Brain pericyte (primary cell): ENCODE results near the gene CBY2.

Source experiments
- DNase-seq: peaks from one replicate; pipeline ENCODE4 v3.0.0-alpha.2; 2012; ENCODE audit warnings: low read depth, low spot score

CBY2 gene

DNA sequence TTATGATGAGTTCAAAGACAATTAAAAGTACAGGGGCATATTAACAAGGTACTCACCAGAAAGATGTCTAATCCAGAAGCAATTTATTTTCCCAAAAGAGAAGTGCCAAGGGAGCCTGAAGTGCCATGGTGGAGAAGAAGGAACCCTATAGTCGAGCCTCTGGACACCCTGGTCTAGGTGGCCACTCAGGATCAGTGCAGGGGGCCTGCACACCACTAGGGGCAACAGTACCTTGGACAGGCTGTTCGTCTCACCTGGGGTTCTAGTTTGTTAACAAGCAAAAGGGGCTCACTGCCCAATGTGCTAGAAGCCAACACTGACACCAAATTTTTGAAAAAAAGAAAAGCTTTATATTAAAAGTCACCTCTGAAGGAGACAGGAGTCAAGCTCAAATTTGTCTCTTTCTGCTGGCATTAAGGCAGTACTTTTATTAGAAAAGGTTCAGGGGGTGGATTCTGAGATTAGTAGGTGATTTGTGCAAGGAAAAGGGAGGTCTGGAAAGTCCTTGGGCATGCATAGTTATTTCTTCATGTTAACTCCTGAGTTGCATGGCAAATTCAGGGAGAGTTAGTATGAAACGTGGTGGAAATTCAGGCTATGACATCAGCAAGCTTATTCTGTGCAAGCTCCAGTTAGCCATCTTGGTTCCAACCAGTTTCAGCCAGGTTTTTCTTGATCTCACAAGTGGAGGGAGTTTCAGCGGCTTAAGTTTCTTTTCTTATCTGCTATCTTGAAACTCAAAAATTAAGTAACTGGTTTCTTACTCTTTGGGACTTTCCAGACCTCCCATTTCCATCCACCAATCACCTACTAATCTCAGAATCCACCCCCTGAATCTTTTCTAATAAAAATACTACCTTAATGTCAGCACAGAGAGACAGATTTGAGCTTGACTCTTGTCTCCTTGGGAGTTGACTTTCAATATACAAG lies 884 bp upstream of the CBY2 start:
- DNase-seq, result no peak

DNA sequence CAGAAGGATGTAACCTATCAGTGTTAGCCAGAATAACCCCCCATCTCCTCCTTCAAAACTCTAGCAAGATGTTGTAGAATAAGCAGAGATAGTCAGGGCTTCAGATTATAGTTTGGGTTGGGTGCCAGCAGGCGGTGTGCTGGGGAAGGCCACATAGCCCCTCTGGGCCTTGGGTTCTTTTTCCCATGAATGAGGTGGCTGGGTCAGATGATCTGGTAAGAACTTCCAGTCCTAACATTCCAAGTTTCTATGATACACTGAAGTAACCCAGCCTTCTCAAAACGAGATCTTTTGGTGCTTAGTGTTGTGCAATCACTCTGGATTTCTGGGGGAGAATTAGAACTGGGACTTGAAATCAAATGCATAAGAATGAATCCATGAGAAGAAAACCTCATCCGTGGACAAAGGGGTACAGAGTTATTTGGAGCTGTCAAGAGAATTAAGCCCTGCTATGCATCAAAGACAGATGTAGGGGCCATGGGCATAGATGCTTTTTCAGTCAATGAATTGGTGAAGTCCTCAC lies 810 bp downstream of the CBY2 start:
- DNase-seq, result no peak

DNA sequence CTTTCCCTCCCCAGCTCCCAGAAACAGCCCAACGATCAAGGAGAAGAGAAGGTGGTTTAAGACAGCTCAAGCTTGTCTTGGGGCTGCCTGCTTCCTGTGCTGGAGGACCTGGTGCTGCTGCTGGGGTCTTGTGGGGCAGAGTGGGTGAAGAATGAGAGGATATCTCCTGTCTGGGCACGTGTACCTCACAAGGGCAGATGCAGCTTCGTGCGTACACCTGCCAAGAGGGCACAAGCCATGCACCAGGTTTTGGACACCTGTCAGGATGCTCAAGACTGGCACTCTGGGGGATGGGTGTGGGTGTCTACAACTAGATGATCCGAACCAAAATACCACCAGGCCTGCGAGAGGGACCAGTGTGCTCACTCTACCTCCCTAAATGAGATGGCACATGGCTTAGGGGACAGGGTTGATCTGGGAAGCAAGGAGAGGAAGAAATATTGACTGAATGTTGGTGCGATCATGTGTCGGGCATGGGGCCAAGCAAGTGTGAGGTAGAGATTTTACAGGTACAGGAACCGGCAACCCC lies 2.2 kb downstream of the CBY2 start:
- no peak for DNase-seq

DNA sequence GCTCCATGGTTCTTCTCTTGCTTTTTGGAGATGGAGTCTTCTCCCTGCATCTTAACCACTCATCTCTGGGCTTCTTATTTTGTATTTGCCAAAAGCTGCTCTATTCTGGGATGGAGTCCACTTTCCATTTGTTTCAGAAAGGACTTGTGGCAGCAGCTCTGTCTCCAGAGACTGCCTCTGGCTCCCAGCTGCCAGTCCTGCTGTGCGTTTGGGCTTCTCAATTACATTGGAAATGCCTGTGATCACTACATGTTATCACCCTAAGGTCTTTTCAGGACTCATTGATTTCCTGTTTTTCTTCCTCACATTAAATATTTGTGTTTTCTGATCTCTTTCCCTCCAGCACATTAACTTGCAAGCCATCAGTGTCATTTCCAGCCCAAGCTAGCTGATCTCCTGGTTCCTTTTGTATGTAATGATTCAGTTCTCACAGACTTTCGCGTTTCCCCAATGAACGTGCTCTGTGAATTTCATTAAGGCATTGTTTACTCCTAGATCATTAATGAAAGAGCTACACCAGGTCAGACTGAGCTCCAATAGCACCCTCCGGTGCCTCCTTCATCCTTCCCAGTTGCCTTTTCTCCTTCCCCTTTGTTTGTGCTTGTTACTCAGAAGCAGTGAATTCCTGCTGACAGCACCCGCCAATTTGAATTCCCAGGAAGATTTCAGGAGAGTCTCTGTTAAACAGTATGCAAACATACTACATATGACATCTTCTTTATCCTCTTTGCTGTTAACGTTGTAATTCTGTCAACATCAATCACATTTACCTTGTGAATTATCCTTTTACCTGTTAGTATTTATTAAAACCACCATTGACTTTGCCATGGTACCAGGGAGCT lies 3.0 kb downstream of the CBY2 start:
- DNase-seq, result no peak

DNA sequence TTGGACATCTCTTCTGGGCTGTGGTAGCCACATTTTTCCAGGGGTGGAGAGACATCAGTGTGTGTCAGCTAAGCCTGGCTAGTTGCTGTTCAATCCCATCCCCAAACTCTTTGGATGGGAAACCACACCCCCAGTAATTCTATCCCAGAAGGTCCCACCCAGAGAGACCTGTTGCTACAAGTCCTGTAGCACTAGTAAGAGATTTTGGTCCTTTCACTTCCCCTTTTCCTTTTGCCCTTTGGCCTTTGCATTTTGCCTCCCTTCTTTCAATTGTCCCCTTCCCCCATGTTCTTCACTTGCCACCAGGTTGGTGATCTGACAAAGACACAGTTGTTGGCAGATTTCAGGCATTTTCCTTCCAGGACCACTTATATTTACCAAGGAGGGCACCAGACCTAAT lies 3.8 kb downstream of the CBY2 start:
- no peak for DNase-seq

DNA sequence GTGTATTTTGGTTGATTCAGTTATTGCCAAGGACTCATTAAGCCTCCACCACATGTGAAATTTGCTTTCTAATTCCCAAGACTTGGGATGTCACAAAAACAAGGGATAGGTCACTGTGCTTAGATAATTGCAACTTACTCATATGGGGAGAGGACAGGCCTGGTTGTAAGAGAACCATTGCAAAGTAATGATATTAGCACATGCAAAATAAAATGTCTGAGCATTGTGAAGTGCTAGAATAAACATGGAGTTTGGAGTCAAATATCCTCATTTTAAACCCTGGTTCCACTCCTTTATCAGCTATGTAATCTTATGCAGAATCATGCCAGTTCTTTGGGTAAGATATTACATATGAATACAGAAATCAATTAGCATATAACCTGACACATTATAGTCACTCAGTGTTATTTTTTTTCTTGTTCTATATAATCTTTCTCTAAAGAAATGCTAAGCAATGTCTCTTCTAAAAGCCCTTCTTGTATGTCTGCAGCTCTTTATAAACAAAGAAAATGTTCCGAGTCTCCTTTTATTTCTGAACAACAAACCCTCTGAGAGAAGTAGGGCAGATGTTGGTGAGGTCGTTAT lies 5.5 kb downstream of the CBY2 start:
- no peak for DNase-seq

DNA sequence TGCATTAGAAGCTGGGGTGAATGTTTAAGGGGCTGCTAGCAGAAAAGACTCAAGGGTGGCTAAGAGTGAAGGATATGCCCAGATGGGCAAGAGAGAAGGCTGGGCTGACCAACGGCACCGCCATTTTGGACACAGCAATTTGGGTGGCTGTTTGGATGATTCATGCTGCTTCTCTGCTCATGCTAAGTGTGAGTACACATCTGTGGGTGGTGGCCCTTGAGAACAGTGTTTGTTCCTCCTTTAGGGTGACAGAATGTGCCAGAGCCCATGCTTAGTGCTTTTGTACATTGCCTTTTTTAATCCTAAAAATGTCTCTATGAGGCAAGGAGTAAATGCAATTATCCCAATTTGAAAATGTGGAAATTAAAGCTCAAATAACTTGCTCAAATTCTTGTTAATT lies 9.8 kb downstream of the CBY2 start:
- DNase-seq, result no peak

DNA sequence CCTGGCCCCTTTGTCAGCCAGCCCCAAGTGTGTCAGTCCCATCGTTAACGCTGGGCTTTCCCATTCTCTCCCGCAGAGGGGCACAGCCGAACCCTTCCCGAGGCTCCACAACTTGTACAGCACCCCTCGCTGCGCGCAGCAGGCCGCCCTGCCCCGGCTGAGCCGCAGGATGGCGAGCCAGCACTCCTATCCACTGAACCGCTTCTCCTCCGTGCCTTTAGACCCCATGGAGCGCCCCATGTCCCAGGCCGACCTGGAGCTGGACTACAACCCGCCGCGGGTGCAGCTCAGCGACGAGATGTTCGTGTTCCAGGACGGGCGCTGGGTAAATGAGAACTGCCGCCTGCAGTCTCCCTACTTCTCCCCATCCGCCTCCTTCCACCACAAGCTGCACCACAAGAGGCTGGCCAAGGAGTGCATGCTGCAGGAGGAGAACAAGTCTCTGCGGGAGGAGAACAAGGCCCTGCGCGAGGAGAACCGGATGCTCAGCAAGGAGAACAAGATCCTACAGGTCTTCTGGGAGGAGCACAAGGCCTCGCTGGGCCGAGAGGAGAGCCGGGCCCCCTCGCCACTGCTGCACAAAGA lies 11.1 kb downstream of the CBY2 start:
- no peak for DNase-seq

DNA sequence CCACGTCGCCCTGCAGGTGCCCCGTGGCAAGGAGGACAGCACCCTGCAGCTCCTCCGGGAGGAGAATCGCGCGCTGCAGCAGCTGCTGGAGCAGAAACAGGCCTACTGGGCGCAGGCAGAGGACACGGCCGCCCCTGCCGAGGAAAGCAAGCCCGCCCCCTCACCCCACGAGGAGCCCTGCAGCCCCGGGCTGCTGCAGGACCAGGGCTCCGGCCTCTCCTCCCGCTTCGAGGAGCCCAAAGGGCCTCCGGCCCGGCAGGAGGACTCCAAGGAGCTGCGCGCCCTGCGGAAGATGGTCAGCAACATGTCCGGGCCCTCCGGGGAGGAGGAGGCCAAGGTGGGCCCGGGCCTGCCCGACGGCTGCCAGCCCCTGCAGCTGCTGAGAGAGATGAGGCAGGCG lies 11.6 kb downstream of the CBY2 start:
- no peak for DNase-seq

DNA sequence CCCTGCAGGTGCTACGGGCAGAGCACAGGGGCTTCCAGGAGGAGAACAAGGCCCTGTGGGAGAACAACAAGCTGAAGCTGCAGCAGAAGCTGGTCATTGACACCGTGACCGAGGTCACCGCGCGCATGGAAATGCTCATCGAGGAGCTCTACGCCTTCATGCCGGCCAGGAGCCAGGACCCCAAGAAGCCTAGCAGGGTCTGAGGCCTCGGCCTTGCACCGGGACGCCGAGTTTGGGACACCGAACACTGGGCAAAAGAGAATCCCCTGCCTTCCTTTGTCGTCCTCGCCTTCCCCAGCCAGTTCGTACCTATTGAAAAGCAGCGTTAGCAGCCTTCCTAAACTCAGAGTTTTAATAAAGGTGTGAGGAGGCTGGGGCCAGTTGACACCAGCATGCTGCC lies 12.1 kb downstream of the CBY2 start:
- no peak for DNase-seq

DNA sequence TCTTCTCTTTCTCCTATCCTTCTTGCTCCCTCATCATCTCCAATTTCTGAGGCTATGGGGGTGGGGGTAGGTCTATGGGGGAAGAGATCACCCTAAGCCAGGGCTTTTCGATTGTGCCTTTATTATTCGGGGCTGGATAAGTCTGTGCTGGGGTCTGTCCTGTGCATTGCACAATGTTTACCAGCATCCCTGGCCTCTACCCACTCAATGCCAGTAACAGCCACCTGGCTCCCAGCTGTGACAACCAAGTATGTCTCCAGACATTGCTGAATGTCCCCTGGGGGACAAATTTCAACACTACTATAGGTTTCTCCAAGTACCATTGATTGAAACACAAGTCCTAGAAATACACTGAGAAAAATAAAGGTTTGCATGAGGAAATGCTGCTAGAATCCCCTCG lies 13.2 kb downstream of the CBY2 start:
- no peak for DNase-seq

DNA sequence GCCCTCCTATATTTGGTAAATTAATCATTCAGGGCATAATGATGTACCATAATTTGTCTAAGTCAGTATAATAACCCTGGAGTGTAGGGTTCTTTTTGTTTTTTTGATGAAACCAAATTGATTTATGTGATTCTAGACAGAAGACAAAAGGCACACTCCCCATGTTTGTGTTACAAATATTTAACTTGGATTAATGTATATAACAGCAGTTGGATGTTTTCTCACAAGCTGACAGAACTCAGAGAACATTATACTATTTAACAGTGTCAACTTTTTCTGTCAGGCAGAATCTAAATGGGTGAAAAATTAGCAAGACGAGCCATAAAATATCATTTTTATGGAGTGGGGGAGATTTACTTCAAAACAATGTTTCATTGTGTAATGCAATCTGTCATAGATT lies 15.2 kb downstream of the CBY2 start:
- DNase-seq, result no peak

DNA sequence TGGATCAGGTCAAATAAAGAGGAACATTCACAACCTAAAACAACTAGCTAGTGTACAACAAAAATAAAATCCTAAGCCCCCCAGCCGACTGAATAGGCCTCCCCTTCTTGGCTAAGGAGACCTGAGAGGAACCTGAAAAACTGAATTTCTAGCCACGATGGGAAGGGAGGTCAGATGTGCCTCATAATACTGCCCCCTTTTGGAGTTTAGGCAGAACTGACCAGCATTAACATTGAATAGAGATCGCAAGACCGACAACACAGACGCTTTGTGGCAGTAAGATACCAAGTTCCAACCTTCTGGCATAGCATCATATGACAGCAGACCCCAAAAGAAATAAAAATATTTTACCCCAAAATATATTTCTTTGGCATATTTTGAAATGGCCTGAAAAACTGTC lies 15.9 kb downstream of the CBY2 start:
- no peak for DNase-seq

DNA sequence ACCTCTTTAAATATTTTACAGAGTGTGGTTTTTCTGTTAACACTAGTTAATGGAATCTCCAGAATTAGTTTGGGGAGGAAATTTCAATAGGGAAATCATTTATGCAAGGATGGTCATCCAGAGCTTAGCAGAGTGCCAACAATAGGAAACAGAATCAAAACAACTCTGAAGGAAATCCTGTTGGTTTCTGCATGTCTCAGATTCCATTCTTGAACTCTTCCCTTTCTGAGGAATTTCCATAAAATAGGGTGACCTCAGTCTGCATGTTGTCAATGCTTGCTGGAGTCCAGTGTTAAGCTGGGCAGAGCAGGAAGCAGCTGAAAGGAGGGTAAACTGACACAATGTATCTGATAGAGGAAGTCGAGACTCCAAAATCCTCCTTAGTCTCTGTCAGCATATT lies 16.9 kb downstream of the CBY2 start:
- DNase-seq, result no peak

DNA sequence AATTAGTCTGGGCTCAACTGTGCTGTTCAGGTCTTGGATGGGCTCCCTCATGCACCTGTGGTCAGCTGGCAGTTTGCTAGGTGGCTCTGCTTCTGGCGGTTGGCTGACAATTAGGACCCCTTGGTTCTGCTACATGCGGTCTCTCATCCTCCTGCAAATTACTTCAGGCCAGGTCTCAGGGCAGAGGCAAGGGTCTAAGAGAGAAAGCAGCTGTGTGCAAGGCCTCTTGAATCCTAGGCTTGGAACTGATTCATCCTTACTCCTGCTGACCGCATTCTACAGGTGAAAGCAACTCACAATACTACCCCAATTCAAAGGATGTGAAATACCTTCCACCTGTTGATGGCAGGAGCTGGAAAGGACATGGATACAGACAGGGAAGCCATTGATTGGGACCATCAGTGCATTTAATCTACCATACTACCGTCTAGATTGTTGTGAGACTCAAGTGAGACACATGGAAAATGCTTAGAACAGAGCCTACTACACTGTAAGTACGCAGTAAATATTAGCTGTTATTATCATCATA lies 19.1 kb downstream of the CBY2 start:
- DNase-seq, result no peak

DNA sequence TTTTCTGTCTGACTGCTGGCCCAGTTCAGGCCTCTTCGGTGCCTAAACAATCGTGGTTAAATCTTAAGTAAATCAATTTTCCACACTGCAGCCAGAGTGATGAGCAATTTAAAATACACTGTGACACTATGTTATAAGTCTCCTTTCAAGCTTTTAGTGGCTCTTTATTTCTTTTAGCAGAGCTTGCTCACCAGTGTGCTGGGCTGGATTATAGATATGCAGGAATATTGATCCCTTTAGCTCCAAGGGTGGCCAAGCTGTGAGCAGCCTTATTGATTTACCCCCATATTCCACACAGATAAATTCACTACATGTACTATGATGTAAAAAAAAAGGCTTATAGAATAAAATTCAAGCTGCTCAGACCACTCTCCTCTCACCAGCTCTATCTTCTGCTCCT lies 21.7 kb downstream of the CBY2 start:
- no peak for DNase-seq

DNA sequence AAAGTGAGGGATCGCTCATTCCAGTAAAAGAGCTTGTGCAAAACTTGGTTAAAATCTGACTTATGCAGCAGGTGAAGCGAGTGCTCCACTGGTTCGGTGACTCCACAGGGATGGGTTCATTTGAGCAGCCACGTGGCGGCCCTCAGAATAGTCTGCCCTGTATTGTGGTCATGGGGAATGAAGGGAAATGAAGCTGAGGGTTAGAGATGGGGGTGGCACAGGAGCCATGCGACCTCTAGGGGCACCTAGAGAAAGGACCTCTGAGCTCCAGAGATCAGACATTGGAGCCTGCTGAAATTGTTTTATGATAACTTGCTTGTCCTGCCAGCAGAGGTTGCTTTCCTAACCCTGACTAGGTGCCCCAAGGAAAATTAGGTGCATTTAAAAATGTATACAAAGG lies 26.6 kb downstream of the CBY2 start:
- no peak for DNase-seq

DNA sequence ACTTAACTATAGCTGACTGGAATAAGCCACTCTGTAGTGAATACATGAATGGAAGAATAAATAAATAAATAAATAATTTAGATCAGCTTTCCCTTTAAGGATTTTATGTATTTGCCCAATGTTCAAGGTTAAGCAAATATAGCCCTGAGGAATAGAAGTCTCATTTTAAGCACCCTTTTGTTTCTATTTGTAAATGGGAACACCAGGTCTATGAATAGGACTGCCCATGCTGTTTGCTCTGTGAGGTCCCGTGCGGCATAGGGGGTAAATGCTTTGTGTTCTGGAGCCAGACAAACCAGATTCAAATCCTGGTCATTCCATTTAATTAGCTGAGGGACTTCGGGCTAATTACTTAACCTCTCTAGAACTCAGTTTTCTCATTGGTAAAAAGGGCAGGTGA lies 29.3 kb downstream of the CBY2 start:
- no peak for DNase-seq

DNA sequence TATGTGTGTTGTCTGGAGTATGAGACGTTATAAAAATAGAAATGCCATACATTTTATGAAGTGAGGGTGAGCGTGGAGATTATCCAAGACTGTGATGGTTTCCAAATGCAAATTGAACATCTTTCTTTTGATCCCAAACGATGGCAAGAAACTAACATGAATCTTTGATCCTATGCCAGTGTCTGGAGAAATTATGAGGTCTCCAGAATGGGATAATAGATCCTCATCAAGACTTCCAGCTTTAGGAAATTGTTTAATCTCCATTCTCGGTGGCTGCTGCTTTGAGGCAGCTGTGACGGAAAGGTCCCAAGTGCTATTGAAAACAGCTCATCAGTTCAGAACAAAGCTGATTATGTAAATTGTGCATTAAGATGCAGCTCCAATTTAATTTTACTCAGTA lies 30.8 kb downstream of the CBY2 start:
- no peak for DNase-seq

DNA sequence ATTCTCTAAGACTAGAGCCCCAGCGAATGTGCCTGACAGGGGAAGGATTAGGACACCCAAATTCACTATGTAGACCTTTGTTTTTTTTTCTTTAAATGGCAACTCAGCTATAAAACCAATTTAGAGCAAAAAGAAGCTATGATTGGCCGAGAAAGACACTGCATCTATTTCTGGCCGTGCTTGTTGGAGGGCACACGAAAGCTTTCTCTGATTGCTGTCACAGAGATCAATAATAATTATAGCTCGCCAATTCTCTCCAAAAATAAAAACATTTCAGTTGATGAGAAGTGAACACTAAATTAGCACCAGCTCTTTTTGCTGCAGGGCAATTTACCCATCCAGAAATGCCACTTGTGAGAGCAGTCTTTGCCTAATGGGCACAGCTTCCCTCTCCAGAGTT lies 31.2 kb downstream of the CBY2 start:
- DNase-seq, result no peak

DNA sequence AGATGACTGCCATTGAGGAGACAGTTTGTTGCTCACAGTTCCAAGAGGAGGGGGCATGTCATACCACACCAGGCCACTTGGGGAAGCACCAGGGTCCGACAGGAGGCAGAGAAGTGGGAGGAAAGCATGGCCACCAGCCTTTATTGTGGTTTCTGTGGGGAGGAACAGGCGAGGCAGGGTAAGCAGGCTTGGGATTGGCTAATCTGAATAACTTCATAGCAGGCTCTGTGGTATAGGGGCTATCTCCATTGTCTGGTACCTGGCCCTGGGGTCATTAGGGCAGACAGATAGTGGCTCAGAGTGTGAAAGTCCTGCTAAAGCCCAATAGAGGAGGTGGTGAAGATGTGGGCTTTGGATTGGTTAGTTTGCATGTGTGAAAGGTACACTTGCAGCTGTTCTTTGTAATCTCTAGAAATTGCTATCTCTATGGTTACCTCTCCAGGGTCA lies 35.5 kb downstream of the CBY2 start:
- DNase-seq, result no peak
